Rectal smooth muscle tissue (tissue), 1 donor: ENCODE measurements around the gene RNF39.

ENCODE experiments used
- H3K27ac ChIP-seq: one replicate; pipeline ENCODE4 v1.7.0; 2013; ENCODE audit warnings: low read depth, low read length, inconsistent platforms
- H3K27me3 ChIP-seq: one replicate; pipeline ENCODE4 v1.7.0; 2013; ENCODE audit warnings: low read length; ENCODE audit not compliant: control insufficient read depth, insufficient read depth
- H3K36me3 ChIP-seq: one replicate; pipeline ENCODE4 v1.7.0; 2013; ENCODE audit warnings: low read length; ENCODE audit not compliant: control insufficient read depth, insufficient read depth
- H3K4me1 ChIP-seq: one replicate; pipeline ENCODE4 v1.7.0; 2013; ENCODE audit warnings: low read length; ENCODE audit not compliant: control insufficient read depth, insufficient read depth
- H3K4me3 ChIP-seq: one replicate; pipeline ENCODE4 v1.7.0; 2013; ENCODE audit warnings: low read length
- H3K9ac ChIP-seq: one replicate; pipeline ENCODE4 v1.7.0; 2013; ENCODE audit warnings: low read length

RNF39 gene

GRCh38 chr6:30066082-30066481 is 9.5 kb downstream of the RNF39 start:
- H3K27me3 ChIP-seq: no peaks in the 10 kb centered on the region
- peaks cover 16% of the 10 kb centered on the region for H3K4me1 ChIP-seq
- peaks cover 10% of the 10 kb centered on the region for H3K36me3 ChIP-seq
- peak overlapping the region; percentile 83 for H3K27ac ChIP-seq
- H3K9ac ChIP-seq: peak overlapping the region; percentile 0
- H3K4me3 ChIP-seq: peak overlapping the region; percentile 95

- no peaks in the 10 kb centered on the region for H3K36me3 ChIP-seq
- H3K9ac ChIP-seq: no peak overlapping the region
- H3K27me3 ChIP-seq: no peaks in the 10 kb centered on the region
- H3K4me3 ChIP-seq: no peak overlapping the region
- no peak overlapping the region for H3K27ac ChIP-seq
- peaks cover 22% of the 10 kb centered on the region for H3K4me1 ChIP-seq
Measured at GRCh38 chr6:30063315-30063714, 12.3 kb downstream of the RNF39 start.

GRCh38 chr6:30062471-30063178 is 12.9 kb downstream of the RNF39 start:
- Histone ChIP-seq H3K27ac (no peak overlapping the region), H3K4me3 (peak overlapping the region; percentile 85), H3K9ac (no peak overlapping the region), H3K27me3 (no peaks in the 10 kb centered on the region), H3K4me1 (peaks cover 17% of the 10 kb centered on the region), H3K36me3 (no peaks in the 10 kb centered on the region)

DNA sequence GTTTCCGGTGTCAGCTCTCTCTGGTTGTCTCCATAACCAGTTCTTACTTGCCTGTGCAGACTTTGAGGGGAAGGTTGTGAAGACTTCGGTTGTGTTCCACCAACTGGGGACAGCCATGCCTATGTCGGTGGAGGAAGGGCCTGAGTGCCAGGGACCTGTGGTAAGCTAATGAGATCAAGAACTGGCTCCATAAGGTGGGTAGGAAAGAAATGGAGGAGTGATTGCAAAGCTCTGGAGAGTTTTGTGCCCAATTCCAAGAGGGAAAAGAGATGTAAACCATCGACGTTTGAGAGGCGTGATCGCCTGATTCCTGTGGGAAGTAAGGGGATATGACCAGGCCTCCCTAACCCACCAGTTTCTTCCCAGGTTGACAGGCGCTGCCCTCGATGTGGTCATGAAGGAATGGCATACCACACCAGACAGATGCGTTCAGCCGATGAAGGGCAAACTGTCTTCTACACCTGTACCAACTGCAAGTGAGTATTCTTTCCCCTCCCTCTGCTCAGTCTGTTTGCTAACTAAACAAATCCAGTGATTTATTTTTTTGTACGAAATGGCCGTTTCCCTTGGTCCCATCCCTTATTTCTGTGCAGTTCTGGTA is 13.6 kb downstream of the RNF39 start:
- H3K9ac ChIP-seq: peak overlapping the region; percentile 90
- peak overlapping the region; percentile 85 for H3K4me3 ChIP-seq
- peak overlapping the region; percentile 84 for H3K27ac ChIP-seq
- no peaks in the 10 kb centered on the region for H3K27me3 ChIP-seq
- peaks cover 15% of the 10 kb centered on the region for H3K4me1 ChIP-seq
- H3K36me3 ChIP-seq: no peaks in the 10 kb centered on the region

- Histone ChIP-seq H3K36me3 (no peaks in the 10 kb centered on the region), H3K27ac (peak within 1 kb of the TSS; percentile 84), H3K9ac (peak within 1 kb of the TSS; percentile 90), H3K27me3 (no peaks in the 10 kb centered on the region), H3K4me3 (peak within 1 kb of the TSS; percentile 85), H3K4me1 (peaks cover 15% of the 10 kb centered on the region)
Measured at GRCh38 chr6:30061092-30061857, 14.3 kb downstream of the RNF39 start, which contains the start of gene POLR1H. POLR1H (plus strand) TSS chr6:30061265; CDS start chr6:30061525, 260 bp downstream.

GRCh38 chr6:30060606-30061091 is 14.9 kb downstream of the RNF39 start:
- Histone ChIP-seq H3K27ac (peak overlapping the region; percentile 84), H3K9ac (peak overlapping the region; percentile 59), H3K4me1 (peaks cover 12% of the 10 kb centered on the region)

GRCh38 chr6:30055513-30055912 is 20.1 kb downstream of the RNF39 start:
- H3K9ac ChIP-seq: no peak overlapping the region
- peaks cover 6% of the 10 kb centered on the region for H3K4me1 ChIP-seq

More at GRCh38 chr6:30060606-30061091, 14.9 kb downstream of the RNF39 start:
- Histone ChIP-seq H3K36me3 (no peaks in the 10 kb centered on the region), H3K4me3 (peak overlapping the region; percentile 85), H3K27me3 (no peaks in the 10 kb centered on the region)

GRCh38 chr6:30053682-30054081 is 21.9 kb downstream of the RNF39 start:
- no peak overlapping the region for H3K27ac ChIP-seq
- no peaks in the 10 kb centered on the region for H3K27me3 ChIP-seq
- no peak overlapping the region for H3K9ac ChIP-seq
- no peaks in the 10 kb centered on the region for H3K4me1 ChIP-seq
- no peaks in the 10 kb centered on the region for H3K36me3 ChIP-seq
- no peak overlapping the region for H3K4me3 ChIP-seq

More at GRCh38 chr6:30055513-30055912, 20.1 kb downstream of the RNF39 start:
- H3K4me3 ChIP-seq: no peak overlapping the region
- no peaks in the 10 kb centered on the region for H3K36me3 ChIP-seq
- H3K27me3 ChIP-seq: no peaks in the 10 kb centered on the region
- H3K27ac ChIP-seq: no peak overlapping the region

- Histone ChIP-seq H3K4me3 (no peak overlapping the region), H3K9ac (no peak overlapping the region), H3K27me3 (no peaks in the 10 kb centered on the region), H3K4me1 (no peaks in the 10 kb centered on the region), H3K27ac (no peak overlapping the region), H3K36me3 (no peaks in the 10 kb centered on the region)
Measured at GRCh38 chr6:30047220-30047619, 28.3 kb downstream of the RNF39 start.

DNA sequence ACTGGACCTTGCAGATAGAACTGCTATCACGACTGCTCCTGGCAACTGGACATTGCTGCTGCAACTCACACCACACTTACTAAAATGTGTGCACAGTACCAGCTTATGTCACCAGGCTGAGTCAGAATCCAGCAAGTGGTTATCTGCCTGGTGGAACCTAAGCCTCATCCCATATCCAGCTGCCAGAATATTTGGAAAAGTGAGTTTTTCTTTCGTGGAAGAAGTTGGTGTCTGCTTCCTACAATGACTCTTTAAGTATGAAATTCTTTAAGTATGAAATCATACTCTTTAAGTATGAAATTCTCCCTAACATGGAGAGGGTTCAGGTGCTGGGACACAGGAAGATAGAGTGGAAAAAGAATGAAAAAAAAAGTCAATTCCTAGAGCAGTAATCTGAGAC is 30.9 kb downstream of the RNF39 start:
- Histone ChIP-seq H3K27me3 (no peaks in the 10 kb centered on the region), H3K27ac (no peak overlapping the region), H3K4me1 (no peaks in the 10 kb centered on the region), H3K4me3 (no peak overlapping the region), H3K36me3 (no peaks in the 10 kb centered on the region), H3K9ac (no peak overlapping the region)

DNA sequence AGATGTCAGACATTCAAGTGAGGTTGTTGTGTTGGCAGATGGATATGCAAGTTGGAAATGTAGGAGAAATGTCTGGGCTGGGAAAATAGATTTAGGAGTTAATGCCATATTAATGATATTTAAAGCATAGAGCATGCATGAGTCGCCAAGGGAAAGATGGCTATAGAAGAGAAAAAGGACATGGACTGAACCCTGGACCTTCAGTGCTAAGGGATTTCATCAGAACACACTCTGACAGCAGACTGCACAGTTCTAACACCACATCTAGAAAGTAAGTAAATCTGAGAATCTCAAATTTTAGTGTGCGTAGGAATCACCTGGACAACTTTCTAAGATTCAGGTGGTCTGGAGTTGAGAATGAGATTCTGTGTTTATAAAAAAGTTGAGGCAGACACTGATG is 31.8 kb downstream of the RNF39 start:
- Histone ChIP-seq H3K4me3 (no peak overlapping the region), H3K27ac (no peak overlapping the region), H3K36me3 (no peaks in the 10 kb centered on the region), H3K9ac (no peak overlapping the region), H3K27me3 (no peaks in the 10 kb centered on the region), H3K4me1 (no peaks in the 10 kb centered on the region)

DNA sequence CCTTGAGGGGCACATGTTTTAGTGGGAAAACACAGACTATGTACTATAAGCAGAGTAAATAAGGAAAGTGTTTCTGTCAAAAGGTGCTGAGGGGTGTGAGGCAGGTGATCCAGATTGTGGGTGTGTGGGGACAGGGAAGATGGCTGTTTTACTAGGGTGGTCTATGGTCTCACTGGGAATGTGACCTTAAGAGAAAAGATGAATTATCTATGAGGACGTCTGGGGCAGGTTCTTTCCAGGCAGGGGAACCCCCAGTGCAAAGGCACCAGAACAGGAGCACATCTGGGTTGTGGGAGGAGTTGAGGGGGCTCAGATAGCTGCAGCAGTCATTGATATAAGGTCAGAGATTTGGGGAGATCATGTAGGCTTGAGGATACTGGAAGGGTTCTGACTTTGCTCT is 32.7 kb downstream of the RNF39 start:
- no peak overlapping the region for H3K9ac ChIP-seq
- no peak overlapping the region for H3K27ac ChIP-seq
- H3K36me3 ChIP-seq: no peaks in the 10 kb centered on the region
- H3K4me3 ChIP-seq: no peak overlapping the region
- no peaks in the 10 kb centered on the region for H3K27me3 ChIP-seq
- H3K4me1 ChIP-seq: no peaks in the 10 kb centered on the region
